Measurements from ENCODE around the gene ZNF407.

Gene ZNF407

DNA sequence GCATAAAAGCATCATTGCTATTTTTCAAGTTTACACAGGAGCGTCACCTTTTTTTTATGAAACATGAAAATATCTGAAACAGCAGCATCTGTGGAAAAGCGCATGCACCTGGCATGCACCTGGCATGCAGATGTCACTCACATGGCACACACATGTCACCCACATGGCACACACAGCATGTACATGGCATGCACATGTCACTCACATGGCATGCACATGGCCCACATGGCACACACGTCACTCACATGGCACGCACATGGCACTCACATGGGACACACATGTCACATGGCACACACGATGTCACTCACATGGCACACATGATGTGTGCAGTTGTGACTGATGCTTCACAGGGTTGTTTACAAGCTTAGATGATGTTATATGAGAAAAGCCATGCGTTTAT lies 188.0 kb downstream of the ZNF407 start:
- TF ChIP-seq, protein P1, sequence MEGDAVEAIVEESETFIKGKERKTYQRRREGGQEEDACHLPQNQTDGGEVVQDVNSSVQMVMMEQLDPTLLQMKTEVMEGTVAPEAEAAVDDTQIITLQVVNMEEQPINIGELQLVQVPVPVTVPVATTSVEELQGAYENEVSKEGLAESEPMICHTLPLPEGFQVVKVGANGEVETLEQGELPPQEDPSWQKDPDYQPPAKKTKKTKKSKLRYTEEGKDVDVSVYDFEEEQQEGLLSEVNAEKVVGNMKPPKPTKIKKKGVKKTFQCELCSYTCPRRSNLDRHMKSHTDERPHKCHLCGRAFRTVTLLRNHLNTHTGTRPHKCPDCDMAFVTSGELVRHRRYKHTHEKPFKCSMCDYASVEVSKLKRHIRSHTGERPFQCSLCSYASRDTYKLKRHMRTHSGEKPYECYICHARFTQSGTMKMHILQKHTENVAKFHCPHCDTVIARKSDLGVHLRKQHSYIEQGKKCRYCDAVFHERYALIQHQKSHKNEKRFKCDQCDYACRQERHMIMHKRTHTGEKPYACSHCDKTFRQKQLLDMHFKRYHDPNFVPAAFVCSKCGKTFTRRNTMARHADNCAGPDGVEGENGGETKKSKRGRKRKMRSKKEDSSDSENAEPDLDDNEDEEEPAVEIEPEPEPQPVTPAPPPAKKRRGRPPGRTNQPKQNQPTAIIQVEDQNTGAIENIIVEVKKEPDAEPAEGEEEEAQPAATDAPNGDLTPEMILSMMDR (IDR thresholded peaks at IDR 0.05; ENCODE audit: low read depth, low read length, missing control alignments): no peak
- no peak for DNase-seq (ENCODE audit: low read depth)
- H3K4me3 ChIP-seq (ENCODE audit: low read depth, low read length): no peak overlapping the region

DNA sequence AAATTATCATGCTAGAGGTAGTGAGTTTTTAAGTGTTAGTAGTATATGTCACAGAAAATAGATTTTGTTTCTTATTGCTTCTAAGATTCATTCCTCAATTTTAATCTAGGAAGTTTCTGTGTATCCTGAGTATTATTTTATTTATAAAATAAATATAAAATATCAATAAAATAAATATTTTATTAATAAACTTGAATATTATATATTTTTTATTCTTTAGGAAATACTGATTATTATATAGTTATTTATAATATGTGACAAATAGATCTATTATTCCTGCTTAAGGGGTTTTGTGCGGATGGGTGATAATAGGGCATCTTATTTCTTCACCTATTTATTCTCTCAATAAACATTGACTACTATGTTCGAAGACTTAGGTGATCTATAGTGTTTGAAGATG lies 191.0 kb downstream of the ZNF407 start:
- TF ChIP-seq, protein P1 (IDR thresholded peaks at IDR 0.05; ENCODE audit: low read depth, low read length, missing control alignments): no peak
- no peak overlapping the region for H3K4me3 ChIP-seq (ENCODE audit: low read depth, low read length)
- DNase-seq (ENCODE audit: low read depth): no peak

DNA sequence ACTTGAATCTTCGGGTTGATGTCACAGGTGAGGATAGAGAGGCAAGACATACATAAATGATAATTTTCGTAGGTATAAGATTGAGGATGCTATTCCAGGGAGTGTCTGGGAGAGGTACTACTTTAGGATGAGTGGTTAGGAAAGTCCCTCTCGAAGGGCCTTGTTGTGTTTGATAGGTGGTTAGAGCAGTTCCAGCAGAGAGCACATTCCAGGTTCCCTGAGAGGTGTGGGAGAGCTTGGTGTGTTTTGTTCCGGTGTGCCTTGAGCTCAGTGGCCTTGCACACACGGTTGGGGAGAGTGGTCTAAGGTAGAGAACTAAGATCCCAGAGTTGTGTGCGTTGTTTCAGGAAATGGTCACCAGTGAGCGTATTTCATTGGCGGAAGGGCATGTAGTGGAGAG lies 191.4 kb downstream of the ZNF407 start:
- TF ChIP-seq, protein P1 (IDR thresholded peaks at IDR 0.05; ENCODE audit: low read depth, low read length, missing control alignments): no peak
- H3K4me3 ChIP-seq (ENCODE audit: low read depth, low read length): no peak overlapping the region
- DNase-seq (ENCODE audit: low read depth): no peak

DNA sequence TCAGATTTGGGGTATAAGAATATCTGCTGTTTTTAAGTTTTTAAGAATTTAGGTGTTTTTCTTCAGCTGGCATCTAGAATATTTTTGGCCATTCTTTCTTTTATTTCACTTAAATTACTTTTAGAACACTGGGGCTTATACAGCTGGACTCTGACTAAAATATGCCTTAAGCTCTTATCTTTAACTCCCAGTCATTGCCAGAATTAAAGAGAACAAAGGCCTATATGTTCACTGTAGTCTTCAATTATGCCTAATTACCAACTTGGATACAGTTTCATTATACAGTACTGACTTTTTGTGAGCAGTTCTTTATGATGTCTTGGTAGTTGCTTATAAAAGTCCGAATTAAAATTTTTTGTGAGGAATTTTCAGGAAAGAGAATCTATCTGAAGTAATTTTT lies 192.8 kb downstream of the ZNF407 start:
- TF ChIP-seq, protein P1 (IDR thresholded peaks at IDR 0.05; ENCODE audit: low read depth, low read length, missing control alignments): no peak
- no peak overlapping the region for H3K4me3 ChIP-seq (ENCODE audit: low read depth, low read length)
- DNase-seq (ENCODE audit: low read depth): no peak

DNA sequence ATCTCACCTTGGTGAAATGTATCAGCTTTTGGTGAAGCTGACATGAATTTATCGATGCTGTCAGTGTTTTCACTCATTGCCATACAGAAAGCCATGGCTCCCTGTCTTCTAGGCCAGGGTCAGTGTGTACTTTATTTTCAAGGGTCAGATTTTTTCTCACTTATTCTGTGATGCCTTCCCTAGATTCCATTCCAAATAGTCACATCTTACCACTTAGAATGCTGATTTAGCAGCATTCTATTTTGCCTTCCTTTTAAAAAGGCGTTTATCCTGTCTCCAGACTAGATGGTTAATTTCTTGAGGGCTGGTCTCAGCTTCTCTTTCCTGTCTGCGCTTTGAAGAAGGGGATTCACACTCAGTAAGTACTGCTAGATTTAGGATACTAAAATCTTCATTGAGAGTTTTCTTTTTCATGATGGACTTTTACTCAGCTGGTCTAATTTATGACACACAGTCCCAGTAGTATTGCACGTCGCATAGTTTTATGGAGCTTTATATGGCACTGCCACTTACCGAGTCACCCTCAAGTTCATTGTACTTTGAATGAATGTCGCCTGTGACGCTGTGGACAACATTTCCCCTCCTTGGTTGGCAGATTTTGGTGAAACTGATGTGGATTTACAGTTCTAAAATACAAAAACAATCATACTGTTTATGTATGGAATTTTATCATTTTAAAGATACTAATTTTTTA lies 194.0 kb downstream of the ZNF407 start:
- no peak overlapping the region for H3K4me3 ChIP-seq (ENCODE audit: low read depth, low read length)
- no peak for DNase-seq (ENCODE audit: low read depth)
- TF ChIP-seq, protein P1 (IDR thresholded peaks at IDR 0.05; ENCODE audit: low read depth, low read length, missing control alignments): no peak

DNA sequence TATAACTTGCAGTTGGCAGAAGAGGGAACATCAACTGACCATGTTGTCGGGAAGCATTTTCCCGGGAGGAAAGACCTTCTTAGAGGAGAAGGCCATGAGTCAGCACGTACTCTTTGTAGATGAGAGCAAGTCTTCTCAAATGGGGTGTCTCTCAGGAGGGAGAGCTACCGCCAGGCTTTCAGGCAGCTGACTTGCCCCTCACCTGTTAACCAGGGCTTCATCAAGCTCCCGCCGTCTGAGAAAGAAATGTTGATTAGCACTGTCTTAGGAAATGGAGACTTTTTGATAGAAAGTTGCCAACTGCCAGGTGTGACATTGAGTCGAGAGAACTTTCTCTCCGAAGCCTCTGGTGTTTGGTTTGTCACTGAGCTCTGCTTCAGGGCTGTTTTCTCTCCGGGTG lies 196.1 kb downstream of the ZNF407 start:
- DNase-seq (ENCODE audit: low read depth): no peak
- TF ChIP-seq, protein P1 (IDR thresholded peaks at IDR 0.05; ENCODE audit: low read depth, low read length, missing control alignments): no peak
- no peak overlapping the region for H3K4me3 ChIP-seq (ENCODE audit: low read depth, low read length)

DNA sequence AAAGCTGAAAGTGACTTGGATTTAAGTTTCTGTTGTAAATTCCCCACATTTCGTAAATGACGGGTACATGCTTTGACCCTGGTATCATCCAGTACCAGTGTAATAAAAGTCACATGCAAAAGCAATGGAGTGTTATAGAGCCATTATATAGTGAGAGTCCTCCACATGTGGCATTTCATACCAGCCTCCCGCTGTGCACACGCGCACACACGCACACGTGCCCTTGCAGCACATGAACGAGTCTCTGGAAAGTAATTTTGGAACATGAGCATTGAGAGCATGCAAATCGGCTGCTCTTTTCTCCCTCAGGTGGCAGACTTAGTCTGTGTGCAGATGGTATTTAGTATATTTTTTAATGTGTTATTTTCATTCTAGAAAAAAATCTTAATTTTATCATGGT lies 198.1 kb downstream of the ZNF407 start:
- no peak overlapping the region for H3K4me3 ChIP-seq (ENCODE audit: low read depth, low read length)
- TF ChIP-seq, protein P1 (IDR thresholded peaks at IDR 0.05; ENCODE audit: low read depth, low read length, missing control alignments): no peak

More for the DNA sequence above, 198.1 kb downstream of the ZNF407 start:
- no peak for DNase-seq (ENCODE audit: low read depth)
